Measurements from ENCODE around the gene MC2R.

MC2R gene

GRCh38 chr18:13913205-13913604 lies 2.1 kb downstream of the MC2R start:
- in situ Hi-C loops (cut with MboI; ENCODE audit: low sequenced_read_pairs) = no loop called here

GRCh38 chr18:13912601-13913000 lies 2.7 kb downstream of the MC2R start:
- in situ Hi-C loops (cut with MboI; ENCODE audit: low sequenced_read_pairs) = no loop called here

More at GRCh38 chr18:13913205-13913604, 2.1 kb downstream of the MC2R start:
- DNase-seq (ENCODE audit: low spot score in 2 of 2) = no peak
- no peak overlapping the region for H3K4me3 ChIP-seq
- H3K9me3 ChIP-seq = no peaks in the 10 kb centered on the region
- H3K27me3 ChIP-seq (ENCODE audit: low read depth) = no peaks in the 10 kb centered on the region; the same call in 1 of the 2 replicates
- H3K4me1 ChIP-seq = no peaks in the 10 kb centered on the region
- H3K36me3 ChIP-seq (replicated peaks) = no peaks in the 10 kb centered on the region

DNA sequence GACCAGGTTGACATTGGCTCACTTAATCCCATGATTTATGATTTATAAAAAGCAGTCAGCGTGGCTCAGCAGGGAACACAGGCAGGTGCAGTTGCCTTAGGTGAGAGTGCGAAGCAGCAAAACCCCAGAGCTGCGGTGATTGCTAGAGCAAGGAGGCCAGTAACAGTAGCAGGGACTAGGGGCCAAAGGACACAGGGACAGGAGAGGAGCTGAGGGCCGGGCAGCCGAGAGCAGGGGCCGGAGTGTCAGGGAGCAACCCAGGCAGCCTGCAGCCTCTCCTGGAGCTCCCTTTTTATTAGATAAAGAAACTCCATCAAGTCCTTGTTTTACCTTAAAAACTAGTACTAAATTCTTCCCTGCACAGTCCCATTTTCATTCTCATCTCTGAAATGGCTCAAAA lies 4.3 kb downstream of the MC2R start:
- Histone ChIP-seq H3K9me3 (no peaks in the 10 kb centered on the region), H3K4me3 (no peak overlapping the region), H3K27me3 (ENCODE audit: low read depth) (no peaks in the 10 kb centered on the region; the same call in 1 of the 2 replicates), H3K4me1 (no peaks in the 10 kb centered on the region), H3K36me3 (replicated peaks) (no peaks in the 10 kb centered on the region)
- DNase-seq (ENCODE audit: low spot score in 2 of 2) = no peak
- in situ Hi-C loops (cut with MboI; ENCODE audit: low sequenced_read_pairs) = no loop called here

More at GRCh38 chr18:13912601-13913000, 2.7 kb downstream of the MC2R start:
- H3K27me3 ChIP-seq (ENCODE audit: low read depth) = no peaks in the 10 kb centered on the region; the same call in 1 of the 2 replicates
- no peaks in the 10 kb centered on the region for H3K36me3 ChIP-seq (replicated peaks)
- no peak for DNase-seq (ENCODE audit: low spot score in 2 of 2)
- no peaks in the 10 kb centered on the region for H3K4me1 ChIP-seq
- no peak overlapping the region for H3K4me3 ChIP-seq
- H3K9me3 ChIP-seq = no peaks in the 10 kb centered on the region

GRCh38 chr18:13910501-13910900 lies 4.8 kb downstream of the MC2R start:
- Histone ChIP-seq H3K36me3 (replicated peaks) (no peaks in the 10 kb centered on the region), H3K4me1 (no peaks in the 10 kb centered on the region), H3K27me3 (ENCODE audit: low read depth) (no peaks in the 10 kb centered on the region; the same call in 1 of the 2 replicates), H3K4me3 (no peak overlapping the region), H3K9me3 (no peaks in the 10 kb centered on the region)
- in situ Hi-C loops (cut with MboI; ENCODE audit: low sequenced_read_pairs) = no loop called here
- no peak for DNase-seq (ENCODE audit: low spot score in 2 of 2)

GRCh38 chr18:13909141-13909940 lies 6.0 kb downstream of the MC2R start:
- Histone ChIP-seq H3K9me3 (no peaks in the 10 kb centered on the region), H3K36me3 (replicated peaks) (no peaks in the 10 kb centered on the region), H3K27me3 (ENCODE audit: low read depth) (no peaks in the 10 kb centered on the region; the same call in 1 of the 2 replicates), H3K4me3 (no peak overlapping the region), H3K4me1 (no peaks in the 10 kb centered on the region)
- DNase-seq (ENCODE audit: low spot score in 2 of 2) = no peak
- in situ Hi-C loops (cut with MboI; ENCODE audit: low sequenced_read_pairs) = no loop called here

DNA sequence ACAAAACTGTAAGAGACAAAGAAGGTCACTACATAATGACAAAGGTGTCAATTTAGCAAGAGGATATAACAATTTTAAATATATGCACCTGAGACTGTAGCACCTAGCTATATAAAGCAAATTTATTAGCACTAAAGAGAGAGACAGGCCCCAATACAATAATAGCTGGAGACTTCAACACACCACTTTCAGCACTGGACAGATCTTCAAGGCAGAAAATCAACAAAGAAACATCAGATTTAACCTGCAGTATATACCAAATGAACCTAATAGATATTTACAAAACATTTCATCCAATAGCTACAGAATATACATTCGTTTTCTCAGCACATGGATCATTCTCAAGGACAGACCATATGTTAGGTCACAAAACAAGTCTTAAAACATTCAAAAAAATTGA lies 14.7 kb downstream of the MC2R start:
- in situ Hi-C loops (cut with MboI; ENCODE audit: low sequenced_read_pairs) = no loop called here

GRCh38 chr18:13895505-13896033 lies 19.8 kb downstream of the MC2R start:
- no peaks in the 10 kb centered on the region for H3K36me3 ChIP-seq (replicated peaks)
- DNase-seq (ENCODE audit: low spot score in 2 of 2) = no peak
- H3K27me3 ChIP-seq (ENCODE audit: low read depth) = no peaks in the 10 kb centered on the region
- H3K9me3 ChIP-seq = no peaks in the 10 kb centered on the region
- in situ Hi-C loops (cut with MboI; ENCODE audit: low sequenced_read_pairs) = no loop called here
- H3K4me1 ChIP-seq = no peaks in the 10 kb centered on the region
- H3K4me3 ChIP-seq = no peak overlapping the region

More for the DNA sequence above, 14.7 kb downstream of the MC2R start:
- no peaks in the 10 kb centered on the region for H3K4me1 ChIP-seq
- H3K4me3 ChIP-seq = no peak overlapping the region
- H3K36me3 ChIP-seq (replicated peaks) = no peaks in the 10 kb centered on the region
- no peak for DNase-seq (ENCODE audit: low spot score in 2 of 2)
- H3K9me3 ChIP-seq = no peaks in the 10 kb centered on the region
- no peaks in the 10 kb centered on the region for H3K27me3 ChIP-seq (ENCODE audit: low read depth)

GRCh38 chr18:13894531-13894930 lies 20.8 kb downstream of the MC2R start:
- in situ Hi-C loops (cut with MboI; ENCODE audit: low sequenced_read_pairs) = no loop called here
- Histone ChIP-seq H3K9me3 (no peaks in the 10 kb centered on the region), H3K27me3 (ENCODE audit: low read depth) (no peaks in the 10 kb centered on the region), H3K4me3 (no peak overlapping the region), H3K4me1 (no peaks in the 10 kb centered on the region), H3K36me3 (replicated peaks) (no peaks in the 10 kb centered on the region)
- DNase-seq (ENCODE audit: low spot score in 2 of 2) = no peak

DNA sequence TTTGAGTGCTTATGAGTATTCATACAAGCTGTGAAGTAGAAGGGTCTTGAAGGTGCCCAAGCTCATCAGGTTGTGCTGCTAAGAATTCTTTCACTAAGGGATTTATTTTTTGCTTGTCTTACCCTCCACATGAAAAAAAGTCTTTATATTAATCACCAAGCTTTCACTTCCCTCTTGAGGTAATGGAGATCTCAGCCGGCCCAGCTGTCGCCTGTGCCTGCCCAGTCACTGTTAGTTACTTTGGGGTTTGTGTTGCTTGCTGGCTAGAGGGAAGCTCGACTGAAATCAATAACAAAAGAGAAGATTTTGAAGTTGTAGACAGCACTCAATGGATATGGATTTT lies 21.9 kb downstream of the MC2R start:
- DNase-seq (ENCODE audit: low spot score in 2 of 2) = no peak
- Histone ChIP-seq H3K27me3 (ENCODE audit: low read depth) (no peaks in the 10 kb centered on the region), H3K36me3 (replicated peaks) (no peaks in the 10 kb centered on the region), H3K4me1 (no peaks in the 10 kb centered on the region), H3K9me3 (no peaks in the 10 kb centered on the region), H3K4me3 (no peak overlapping the region)
- in situ Hi-C loops (cut with MboI; ENCODE audit: low sequenced_read_pairs) = no loop called here

DNA sequence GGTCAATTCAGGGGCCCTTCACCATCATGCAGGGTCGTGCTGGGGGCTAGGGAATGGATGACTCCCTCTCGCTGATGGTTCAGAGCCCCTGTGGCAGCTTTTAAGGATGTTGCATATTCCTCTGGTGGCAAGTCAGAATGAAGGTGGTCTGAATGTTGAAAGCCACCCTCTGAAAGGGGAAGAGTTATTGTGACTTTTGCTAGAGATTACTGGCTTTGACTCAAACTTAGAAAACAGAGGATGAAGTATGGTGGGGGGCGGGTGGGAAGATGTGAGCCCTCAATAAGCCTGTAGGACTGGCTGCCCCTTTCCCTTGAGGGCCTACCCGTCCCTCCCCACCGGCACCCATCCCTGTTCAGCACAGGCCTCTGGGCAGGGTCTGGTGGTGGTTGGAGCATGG lies 23.2 kb downstream of the MC2R start:
- DNase-seq (ENCODE audit: low spot score in 2 of 2) = no peak
- in situ Hi-C loops (cut with MboI; ENCODE audit: low sequenced_read_pairs) = no loop called here
- no peaks in the 10 kb centered on the region for H3K36me3 ChIP-seq (replicated peaks)
- H3K27me3 ChIP-seq (ENCODE audit: low read depth) = no peaks in the 10 kb centered on the region
- no peaks in the 10 kb centered on the region for H3K4me1 ChIP-seq
- H3K9me3 ChIP-seq = no peaks in the 10 kb centered on the region
- H3K4me3 ChIP-seq = no peak overlapping the region

- H3K4me1 ChIP-seq = no peaks in the 10 kb centered on the region
- no peaks in the 10 kb centered on the region for H3K27me3 ChIP-seq (ENCODE audit: low read depth)
- no peak overlapping the region for H3K4me3 ChIP-seq
- in situ Hi-C loops (cut with MboI; ENCODE audit: low sequenced_read_pairs) = no loop called here
- H3K36me3 ChIP-seq (replicated peaks) = no peaks in the 10 kb centered on the region
- H3K9me3 ChIP-seq = no peaks in the 10 kb centered on the region
- no peak for DNase-seq (ENCODE audit: low spot score in 2 of 2)
Observed at GRCh38 chr18:13890761-13891361, 24.5 kb downstream of the MC2R start.

GRCh38 chr18:13889671-13890070 lies 25.7 kb downstream of the MC2R start:
- in situ Hi-C loops (cut with MboI; ENCODE audit: low sequenced_read_pairs) = no loop called here
- Histone ChIP-seq H3K9me3 (no peaks in the 10 kb centered on the region), H3K27me3 (ENCODE audit: low read depth) (no peaks in the 10 kb centered on the region), H3K4me3 (no peak overlapping the region), H3K36me3 (replicated peaks) (no peaks in the 10 kb centered on the region), H3K4me1 (no peaks in the 10 kb centered on the region)
- no peak for DNase-seq (ENCODE audit: low spot score in 2 of 2)

GRCh38 chr18:13888191-13888716 lies 27.1 kb downstream of the MC2R start:
- H3K27me3 ChIP-seq (ENCODE audit: low read depth) = no peaks in the 10 kb centered on the region
- no peak for DNase-seq (ENCODE audit: low spot score in 2 of 2)
- no peaks in the 10 kb centered on the region for H3K9me3 ChIP-seq
- H3K36me3 ChIP-seq (replicated peaks) = no peaks in the 10 kb centered on the region
- no peaks in the 10 kb centered on the region for H3K4me1 ChIP-seq
- H3K4me3 ChIP-seq = no peak overlapping the region
- in situ Hi-C loops (cut with MboI; ENCODE audit: low sequenced_read_pairs) = no loop called here

GRCh38 chr18:13885009-13885408 lies 30.3 kb downstream of the MC2R start:
- no peak for DNase-seq (ENCODE audit: low spot score in 2 of 2)
- no peaks in the 10 kb centered on the region for H3K4me1 ChIP-seq
- no peaks in the 10 kb centered on the region for H3K36me3 ChIP-seq (replicated peaks)
- no peak overlapping the region for H3K4me3 ChIP-seq
- in situ Hi-C loops (cut with MboI; ENCODE audit: low sequenced_read_pairs) = no loop called here
- no peaks in the 10 kb centered on the region for H3K9me3 ChIP-seq
- no peaks in the 10 kb centered on the region for H3K27me3 ChIP-seq (ENCODE audit: low read depth)
